ENCODE data around the gene PIKFYVE.
"Not testable (repeated sequence)": the region's sequence is repeated elsewhere in the genome, so short reads cannot be mapped to it uniquely, and the experiment has no call there.

PIKFYVE gene

GRCh38 chr2:208350610-208351009 lies 84.6 kb downstream of the PIKFYVE start:
- TF ChIP-seq, protein P1, sequence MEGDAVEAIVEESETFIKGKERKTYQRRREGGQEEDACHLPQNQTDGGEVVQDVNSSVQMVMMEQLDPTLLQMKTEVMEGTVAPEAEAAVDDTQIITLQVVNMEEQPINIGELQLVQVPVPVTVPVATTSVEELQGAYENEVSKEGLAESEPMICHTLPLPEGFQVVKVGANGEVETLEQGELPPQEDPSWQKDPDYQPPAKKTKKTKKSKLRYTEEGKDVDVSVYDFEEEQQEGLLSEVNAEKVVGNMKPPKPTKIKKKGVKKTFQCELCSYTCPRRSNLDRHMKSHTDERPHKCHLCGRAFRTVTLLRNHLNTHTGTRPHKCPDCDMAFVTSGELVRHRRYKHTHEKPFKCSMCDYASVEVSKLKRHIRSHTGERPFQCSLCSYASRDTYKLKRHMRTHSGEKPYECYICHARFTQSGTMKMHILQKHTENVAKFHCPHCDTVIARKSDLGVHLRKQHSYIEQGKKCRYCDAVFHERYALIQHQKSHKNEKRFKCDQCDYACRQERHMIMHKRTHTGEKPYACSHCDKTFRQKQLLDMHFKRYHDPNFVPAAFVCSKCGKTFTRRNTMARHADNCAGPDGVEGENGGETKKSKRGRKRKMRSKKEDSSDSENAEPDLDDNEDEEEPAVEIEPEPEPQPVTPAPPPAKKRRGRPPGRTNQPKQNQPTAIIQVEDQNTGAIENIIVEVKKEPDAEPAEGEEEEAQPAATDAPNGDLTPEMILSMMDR (IDR thresholded peaks at IDR 0.05; ENCODE audit: insufficient read depth, low read length, missing control alignments) = no peak
- POLR2A ChIA-PET = no interaction called here
- no peak overlapping the region for H3K4me3 ChIP-seq (ENCODE audit: low read depth, low read length)
- CTCF ChIA-PET = no interaction called here
- no peak for DNase-seq (ENCODE audit: low read depth, low spot score)

GRCh38 chr2:208352644-208353567 lies 86.9 kb downstream of the PIKFYVE start:
- TF ChIP-seq, protein P1 (IDR thresholded peaks at IDR 0.05; ENCODE audit: insufficient read depth, low read length, missing control alignments) = no peak

GRCh38 chr2:208354964-208355381 lies 88.9 kb downstream of the PIKFYVE start:
- TF ChIP-seq, protein P1 (IDR thresholded peaks at IDR 0.05; ENCODE audit: insufficient read depth, low read length, missing control alignments) = no peak
- DNase-seq (ENCODE audit: low read depth, low spot score) = no peak
- POLR2A ChIA-PET = no interaction called here
- CTCF ChIA-PET = interaction anchor here (0.9 to 1.7 kb wide), 3 partner anchors 8 to 16 kb away, joined by 3 to 5 read pairs (median 5); no protein-coding TSS in a partner anchor
- no peak overlapping the region for H3K4me3 ChIP-seq (ENCODE audit: low read depth, low read length)

More at GRCh38 chr2:208352644-208353567, 86.9 kb downstream of the PIKFYVE start:
- no peak overlapping the region for H3K4me3 ChIP-seq (ENCODE audit: low read depth, low read length)
- ChIA-PET CTCF (no interaction called here), POLR2A (no interaction called here)
- DNase-seq (ENCODE audit: low read depth, low spot score) = no peak

GRCh38 chr2:208356420-208356819 lies 90.4 kb downstream of the PIKFYVE start:
- CTCF ChIA-PET; H3K4me3 ChIP-seq (ENCODE audit: low read depth, low read length); DNase-seq (ENCODE audit: low read depth, low spot score); POLR2A ChIA-PET: not testable (repeated sequence)

DNA sequence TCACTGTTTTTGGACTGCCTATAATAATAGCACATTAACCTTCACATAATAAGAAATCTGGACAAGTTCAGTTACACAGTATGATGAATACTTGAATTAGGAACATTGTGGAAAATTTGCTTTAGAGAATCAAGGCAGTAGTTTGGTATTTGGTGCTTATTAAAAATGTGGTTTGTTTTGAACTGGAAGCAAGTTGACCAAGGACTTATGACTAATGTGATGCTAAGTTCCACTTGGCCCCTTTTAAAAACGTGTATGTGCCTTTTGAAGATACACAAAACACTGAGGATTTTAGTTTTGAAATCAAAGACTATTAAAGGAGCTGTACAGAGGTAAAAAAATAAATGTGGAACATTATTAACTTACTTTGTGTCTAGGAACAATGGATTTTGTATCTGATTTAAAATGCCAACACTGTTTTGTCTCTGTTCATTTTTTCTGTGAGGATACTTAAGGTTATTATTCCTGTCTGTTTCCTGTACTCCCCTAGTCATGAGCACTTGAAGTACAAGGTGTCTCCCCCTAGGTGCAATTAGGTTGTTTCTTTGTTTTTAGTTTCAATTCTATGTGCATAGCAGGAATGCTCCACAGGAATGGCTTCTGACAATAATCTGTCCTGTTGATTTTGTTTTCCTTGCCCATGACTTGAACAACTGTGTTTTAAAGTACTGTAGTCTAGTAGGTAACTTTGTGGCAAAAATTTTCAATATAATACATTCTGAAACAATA lies 91.0 kb downstream of the PIKFYVE start:
- CTCF ChIA-PET = no interaction called here
- TF ChIP-seq, protein P1 (IDR thresholded peaks at IDR 0.05; ENCODE audit: insufficient read depth, low read length, missing control alignments) = no peak

DNA sequence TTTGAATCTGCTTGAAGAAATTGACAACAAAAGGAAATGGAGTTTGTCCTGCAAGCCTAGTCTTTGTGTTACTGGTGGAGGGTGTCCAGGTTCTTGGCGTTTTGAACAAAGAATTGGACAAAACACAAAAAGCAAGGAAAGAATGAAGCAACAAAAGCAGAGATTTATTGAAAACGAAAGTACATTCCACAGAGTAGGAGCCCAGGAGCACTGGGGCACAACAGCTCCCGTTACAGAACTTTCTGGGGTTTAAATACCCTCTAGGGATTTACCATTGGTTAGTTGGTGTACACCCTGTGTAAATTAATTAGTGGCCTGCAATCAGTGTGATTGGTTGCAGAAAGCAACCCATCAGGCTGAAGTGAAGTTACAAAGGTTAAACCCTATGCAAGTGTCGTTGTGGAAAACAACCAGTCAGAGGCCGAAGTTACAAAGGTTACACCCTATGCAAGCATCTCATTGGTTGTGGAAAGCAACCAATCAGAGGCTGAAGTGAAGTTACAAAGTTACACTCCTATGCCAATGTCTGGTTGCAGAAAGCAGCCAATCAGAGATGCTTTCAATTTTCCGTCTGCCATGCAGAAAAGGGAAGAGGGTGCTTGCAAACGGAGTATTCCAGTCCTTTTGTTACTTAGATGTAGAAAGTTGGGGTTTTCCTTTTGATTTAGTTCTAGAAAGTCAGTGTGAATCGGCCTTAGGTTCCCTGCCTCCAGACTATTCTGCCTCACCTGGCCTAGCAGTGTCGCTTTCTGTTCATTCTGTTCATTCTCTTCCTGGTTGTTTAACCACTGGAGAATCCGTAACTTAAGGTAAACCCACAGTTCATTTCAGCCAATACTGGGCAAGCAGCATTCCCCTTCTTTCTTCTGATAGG lies 92.9 kb downstream of the PIKFYVE start:
- ChIA-PET CTCF (interaction anchor here (0.9 to 1.5 kb wide), 2 partner anchors 14 to 33 kb away, joined by 3 read pairs; no protein-coding TSS in a partner anchor), POLR2A (no interaction called here)
- no peak for DNase-seq (ENCODE audit: low read depth, low spot score)
- H3K4me3 ChIP-seq (ENCODE audit: low read depth, low read length) = no peak overlapping the region
- TF ChIP-seq, protein P1 (IDR thresholded peaks at IDR 0.05; ENCODE audit: insufficient read depth, low read length, missing control alignments) = no peak

More for the DNA sequence above, 91.0 kb downstream of the PIKFYVE start:
- POLR2A ChIA-PET = no interaction called here
- H3K4me3 ChIP-seq (ENCODE audit: low read depth, low read length) = no peak overlapping the region
- DNase-seq (ENCODE audit: low read depth, low spot score) = no peak

Data from AG04449 (cell line).